HUES6 (cell line): ENCODE data around the gene SOBP.

Experiments
- H3K27ac ChIP-seq: 2 replicates; pipeline ENCODE4 v1.7.0; 2013; ENCODE audit warnings: low read depth, mild to moderate bottlenecking, low read length, inconsistent platforms
- H3K27me3 ChIP-seq: 2 replicates; pipeline ENCODE4 v1.6.1; 2013; ENCODE audit warnings: low read length; ENCODE audit not compliant: control insufficient read depth, insufficient read depth
- H3K36me3 ChIP-seq: 2 replicates; pipeline ENCODE4 v1.6.1; 2013; ENCODE audit warnings: low read length; ENCODE audit not compliant: control insufficient read depth, insufficient read depth
- H3K4me1 ChIP-seq: 2 replicates; pipeline ENCODE4 v1.6.1; 2013; ENCODE audit warnings: low read length; ENCODE audit not compliant: control insufficient read depth, insufficient read depth
- H3K4me3 ChIP-seq: 2 replicates; pipeline ENCODE4 v1.5.1; 2013; ENCODE audit warnings: low read depth, low read length
- H3K9ac ChIP-seq: one replicate; pipeline ENCODE4 v1.6.1; 2013; ENCODE audit warnings: mild to moderate bottlenecking, low read length
- H3K9me3 ChIP-seq: 2 replicates; pipeline ENCODE4 v1.6.1; 2013; ENCODE audit warnings: low read depth, low read length; ENCODE audit not compliant: control insufficient read depth, insufficient read depth

The SOBP gene

DNA sequence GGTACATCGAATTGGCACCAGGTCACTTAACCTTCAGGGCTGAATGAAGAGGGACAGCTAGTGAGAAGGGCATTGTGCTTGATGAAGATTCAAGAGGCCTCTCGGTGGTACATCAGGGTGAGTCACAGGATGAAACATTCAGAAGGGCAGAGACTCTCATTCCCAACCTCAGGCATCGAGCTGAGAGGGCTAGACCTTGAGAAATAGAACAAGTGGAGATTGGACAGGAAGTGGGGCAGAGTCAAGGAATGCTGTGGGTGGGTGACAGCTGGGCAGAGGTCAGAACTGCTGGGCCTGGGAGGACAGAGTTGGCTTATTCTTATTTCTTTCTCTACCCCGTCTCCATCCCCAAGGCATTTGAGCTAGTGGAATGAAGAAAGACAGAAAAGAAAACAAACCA is 208.2 kb downstream of the SOBP start:
- Histone ChIP-seq H3K9me3 (peaks cover 4% of the 10 kb centered on the region; the same call in 1 of the 2 replicates), H3K9ac (no peak overlapping the region), H3K4me1 (peaks cover 16% of the 10 kb centered on the region), H3K4me3 (no peak overlapping the region), H3K36me3 (no peaks in the 10 kb centered on the region), H3K27me3 (no peaks in the 10 kb centered on the region; the same call in 1 of the 2 replicates), H3K27ac (no peak overlapping the region)

GRCh38 chr6:107699254-107699653 is 209.3 kb downstream of the SOBP start:
- peaks cover 2% of the 10 kb centered on the region; the same call in 1 of the 2 replicates for H3K9me3 ChIP-seq
- no peak overlapping the region for H3K9ac ChIP-seq
- H3K27me3 ChIP-seq: no peaks in the 10 kb centered on the region; the same call in 1 of the 2 replicates
- H3K4me1 ChIP-seq: peaks cover 16% of the 10 kb centered on the region
- no peaks in the 10 kb centered on the region for H3K36me3 ChIP-seq
- no peak overlapping the region for H3K27ac ChIP-seq
- H3K4me3 ChIP-seq: no peak overlapping the region

- H3K27me3 ChIP-seq: no peaks in the 10 kb centered on the region; the same call in 1 of the 2 replicates
- H3K9ac ChIP-seq: no peak overlapping the region
- H3K36me3 ChIP-seq: no peaks in the 10 kb centered on the region
- H3K27ac ChIP-seq: no peak overlapping the region
- peaks cover 19% of the 10 kb centered on the region for H3K4me1 ChIP-seq
- H3K4me3 ChIP-seq: no peak overlapping the region
- no peaks in the 10 kb centered on the region for H3K9me3 ChIP-seq
Observed at GRCh38 chr6:107699697-107700325, 209.9 kb downstream of the SOBP start.

DNA sequence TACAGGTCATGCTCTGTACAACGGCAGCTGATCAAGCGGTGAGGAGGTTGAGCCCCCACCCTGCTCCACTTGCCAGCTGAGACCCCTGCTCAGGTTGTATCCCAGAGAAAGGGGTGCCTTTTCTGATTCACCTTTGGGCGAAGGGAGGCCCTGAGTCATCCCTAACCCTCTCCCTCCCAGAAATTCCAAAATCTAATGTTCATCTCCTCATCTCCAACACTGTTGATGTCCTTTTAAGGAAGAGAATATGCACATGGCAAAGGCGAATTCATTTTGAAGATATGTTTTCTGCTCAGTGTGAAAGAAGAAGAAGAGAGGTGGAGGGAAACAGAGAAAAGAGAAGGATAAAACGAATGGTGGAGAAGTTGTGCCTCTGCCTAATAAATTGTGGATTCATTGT is 213.7 kb downstream of the SOBP start:
- H3K9me3 ChIP-seq: no peaks in the 10 kb centered on the region
- peaks cover 13% of the 10 kb centered on the region for H3K4me1 ChIP-seq
- no peak overlapping the region for H3K4me3 ChIP-seq
- no peak overlapping the region for H3K27ac ChIP-seq
- H3K36me3 ChIP-seq: no peaks in the 10 kb centered on the region
- H3K27me3 ChIP-seq: no peaks in the 10 kb centered on the region; the same call in 1 of the 2 replicates
- H3K9ac ChIP-seq: no peak overlapping the region

GRCh38 chr6:107704347-107705013 is 214.6 kb downstream of the SOBP start:
- Histone ChIP-seq H3K9me3 (no peaks in the 10 kb centered on the region), H3K36me3 (no peaks in the 10 kb centered on the region), H3K4me3 (no peak overlapping the region), H3K4me1 (peaks cover 13% of the 10 kb centered on the region), H3K27ac (no peak overlapping the region), H3K9ac (no peak overlapping the region), H3K27me3 (no peaks in the 10 kb centered on the region; the same call in 1 of the 2 replicates)

DNA sequence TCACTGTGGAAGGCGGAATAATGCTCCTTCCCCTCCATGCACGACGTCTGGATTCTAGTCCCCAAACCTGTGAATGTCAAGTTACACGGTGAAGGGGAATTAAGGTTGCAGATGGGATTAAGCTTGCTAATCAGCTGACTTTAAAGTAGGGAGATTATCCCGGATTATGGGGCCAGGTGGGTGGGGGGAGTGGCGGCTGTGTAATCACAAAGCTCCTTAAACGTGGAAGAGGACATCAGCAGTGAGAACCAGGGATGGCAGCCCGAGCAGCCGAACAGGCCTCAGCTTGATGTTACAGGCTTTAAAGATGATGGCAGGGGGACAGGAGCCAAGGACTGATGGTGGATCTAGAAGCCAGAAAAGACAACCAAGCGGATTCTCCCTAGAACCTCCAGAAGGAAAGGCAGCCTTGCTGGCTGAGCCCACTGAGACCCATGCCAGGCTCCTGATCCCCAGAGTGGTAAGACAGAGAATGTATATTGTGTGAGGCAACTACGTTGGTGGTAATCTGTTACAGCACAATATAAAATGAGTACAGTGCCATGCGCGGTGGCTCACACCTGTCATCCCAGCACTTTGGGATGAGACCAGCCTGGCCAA is 216.7 kb downstream of the SOBP start:
- Histone ChIP-seq H3K4me1 (0 out of 2 replicates have a peak, but pooled peaks cover 3% of the 10 kb centered on the region), H3K9me3 (no peaks in the 10 kb centered on the region), H3K9ac (no peak overlapping the region), H3K27ac (no peak overlapping the region), H3K36me3 (no peaks in the 10 kb centered on the region), H3K4me3 (no peak overlapping the region), H3K27me3 (no peaks in the 10 kb centered on the region)

DNA sequence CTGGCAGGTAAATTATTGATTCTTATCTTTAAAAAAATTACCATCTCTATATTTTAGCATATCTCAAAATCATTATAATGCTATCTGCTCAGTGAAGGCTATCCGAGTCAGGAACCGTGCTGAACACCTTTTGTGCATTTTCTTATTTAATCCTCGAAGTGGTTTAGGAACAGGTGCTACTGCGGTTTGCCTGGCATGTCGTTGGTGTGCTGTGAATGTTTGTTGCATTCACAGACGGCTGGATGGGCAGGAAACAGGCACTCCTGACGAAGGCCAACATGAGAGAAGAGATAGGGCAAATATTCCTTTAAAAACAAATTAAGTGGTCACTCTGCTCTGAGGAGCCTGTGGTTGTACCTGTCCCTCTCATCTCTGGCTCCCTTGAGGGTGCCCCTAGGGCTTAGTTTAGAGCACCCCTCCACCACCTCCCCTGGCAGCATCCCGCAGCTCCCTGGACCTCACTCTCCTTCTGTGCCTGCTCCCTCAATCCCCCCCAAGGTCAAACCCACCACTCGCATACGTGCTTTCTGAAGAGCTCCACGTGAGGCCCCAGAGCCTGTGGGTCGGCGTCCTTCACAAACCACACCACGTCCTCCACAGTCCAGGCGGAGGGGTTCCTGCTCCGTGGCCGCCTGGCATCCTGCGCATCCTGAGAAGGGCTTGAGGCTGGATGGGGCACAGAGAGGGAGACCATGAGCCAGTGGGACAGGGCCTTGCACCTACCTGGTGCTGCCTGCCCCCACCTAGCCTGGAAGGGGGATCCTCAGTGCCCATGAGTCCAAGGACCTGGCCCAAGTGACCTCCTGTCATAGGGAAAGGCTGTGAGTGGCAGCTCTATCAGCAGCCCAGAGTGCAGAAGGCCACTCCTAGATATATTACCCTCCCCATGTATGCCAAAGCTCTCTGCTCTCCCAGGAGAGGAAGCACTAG is 217.7 kb downstream of the SOBP start:
- H3K27ac ChIP-seq: no peak overlapping the region
- H3K4me1 ChIP-seq: peaks cover 6% of the 10 kb centered on the region; the same call in 1 of the 2 replicates
- H3K27me3 ChIP-seq: no peaks in the 10 kb centered on the region
- H3K9me3 ChIP-seq: no peaks in the 10 kb centered on the region
- no peak overlapping the region for H3K9ac ChIP-seq
- no peak overlapping the region for H3K4me3 ChIP-seq
- no peaks in the 10 kb centered on the region for H3K36me3 ChIP-seq

- Histone ChIP-seq H3K27me3 (no peaks in the 10 kb centered on the region), H3K9me3 (no peaks in the 10 kb centered on the region), H3K4me1 (peaks cover 10% of the 10 kb centered on the region; the same call in 1 of the 2 replicates), H3K27ac (no peak overlapping the region), H3K9ac (no peak overlapping the region), H3K36me3 (no peaks in the 10 kb centered on the region), H3K4me3 (no peak overlapping the region)
Observed at GRCh38 chr6:107708435-107708834, 218.5 kb downstream of the SOBP start.

DNA sequence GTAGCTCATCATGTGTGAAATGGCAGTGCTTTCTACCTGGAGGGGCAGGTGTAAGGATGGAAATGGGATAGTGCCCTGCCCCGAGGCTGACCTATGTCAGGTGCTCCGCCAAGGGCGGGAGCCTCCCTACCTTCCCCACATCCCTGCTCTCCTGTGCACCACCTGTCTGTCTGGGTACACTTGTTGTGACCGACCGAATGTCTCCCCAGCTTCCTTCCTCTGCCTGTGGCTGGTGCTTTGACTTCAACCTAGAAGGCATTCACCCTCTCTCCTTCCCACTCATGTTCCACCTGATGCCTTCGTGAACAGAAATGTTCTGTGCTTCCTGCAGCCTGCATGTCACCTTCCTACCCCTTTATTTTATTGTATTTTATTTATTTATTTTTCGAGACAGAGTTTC is 219.4 kb downstream of the SOBP start:
- H3K27ac ChIP-seq: no peak overlapping the region
- H3K4me1 ChIP-seq: peaks cover 10% of the 10 kb centered on the region; the same call in 1 of the 2 replicates
- no peaks in the 10 kb centered on the region for H3K9me3 ChIP-seq
- H3K36me3 ChIP-seq: no peaks in the 10 kb centered on the region
- H3K9ac ChIP-seq: no peak overlapping the region
- no peaks in the 10 kb centered on the region for H3K27me3 ChIP-seq
- no peak overlapping the region for H3K4me3 ChIP-seq
